ENCODE data around the gene BRD4.

BRD4 gene

GRCh38 chr19:15225760-15226159 is 106.6 kb downstream of the BRD4 start:
- DNase-seq (ENCODE audit: low read depth), result no peak

GRCh38 chr19:15223649-15224361 is 108.5 kb downstream of the BRD4 start:
- no peak for DNase-seq (ENCODE audit: low read depth)

GRCh38 chr19:15222738-15223648 is 109.3 kb downstream of the BRD4 start:
- DNase-seq (ENCODE audit: low read depth), result peak; percentile 42

- no peak for DNase-seq (ENCODE audit: low read depth)
Measured at GRCh38 chr19:15220833-15221232, 111.5 kb downstream of the BRD4 start.

- no peak for DNase-seq (ENCODE audit: low read depth)
Measured at GRCh38 chr19:15218501-15218900, 113.8 kb downstream of the BRD4 start.

- DNase-seq (ENCODE audit: low read depth), result no peak
Measured at GRCh38 chr19:15216363-15216762, 116.0 kb downstream of the BRD4 start.

- DNase-seq (ENCODE audit: low read depth), result no peak
Measured at GRCh38 chr19:15213715-15214381, 118.5 kb downstream of the BRD4 start.

GRCh38 chr19:15212711-15213110 is 119.6 kb downstream of the BRD4 start:
- DNase-seq (ENCODE audit: low read depth), result no peak

GRCh38 chr19:15210323-15210781 is 122.0 kb downstream of the BRD4 start:
- DNase-seq (ENCODE audit: low read depth), result no peak

GRCh38 chr19:15201374-15202023 is 130.8 kb downstream of the BRD4 start:
- DNase-seq (ENCODE audit: low read depth), result no peak

GRCh38 chr19:15200553-15201364 is 131.6 kb downstream of the BRD4 start, which contains the start of gene NOTCH3:
TSS of gene NOTCH3 (minus strand) at chr19:15200995. CDS start at chr19:15200905, 90 bp downstream.
- DNase-seq (ENCODE audit: low read depth), result no peak

GRCh38 chr19:15199661-15200552 is 132.4 kb downstream of the BRD4 start:
- DNase-seq (ENCODE audit: low read depth), result no peak

- DNase-seq (ENCODE audit: low read depth), result no peak
Measured at GRCh38 chr19:15198951-15199660, 133.2 kb downstream of the BRD4 start.

GRCh38 chr19:15197942-15198341 is 134.4 kb downstream of the BRD4 start:
- DNase-seq (ENCODE audit: low read depth), result no peak

GRCh38 chr19:15197275-15197941 is 134.9 kb downstream of the BRD4 start:
- no peak for DNase-seq (ENCODE audit: low read depth)

GRCh38 chr19:15196360-15197005 is 135.9 kb downstream of the BRD4 start:
- no peak for DNase-seq (ENCODE audit: low read depth)

GRCh38 chr19:15195371-15196334 is 136.7 kb downstream of the BRD4 start:
- no peak for DNase-seq (ENCODE audit: low read depth)
